Heart left ventricle (tissue), 16 donors: ENCODE results near the gene OAS2. TPM values are rescaled to one million over a fixed set of nuclear protein-coding genes. Genes with fewer than 3 reads are reported as not detected.

Source experiments
- ATAC-seq, 4 donors: fragments of 200-7000 bp; cut with Tn5 transposase; one replicate each; pipeline ENCODE4 v1.9.1; 2020 to 2022; ENCODE audit warnings: moderate library complexity in 4 of 4, mild to moderate bottlenecking in 3 of 4, moderate number of reproducible peaks in 1 of 4
- DNase-seq, 5 donors: peaks; one replicate each; pipeline ENCODE4 v3.0.0-alpha.2; 2020
- H3K27ac ChIP-seq, 12 donors: fragments of 200-600 bp; sonication (generic) in 4 of 12; one replicate each; pipeline versions ENCODE4 v1.5.0 to v1.8.0; 2016 to 2022; ENCODE audit warnings: mild to moderate bottlenecking in 2 of 12
- H3K27me3 ChIP-seq, 9 donors: fragments of 200-600 bp; sonication (generic) in 2 of 9; one replicate each; pipeline versions ENCODE4 v1.5.1 to v1.8.0; 2016 to 2022; ENCODE audit warnings: mild to moderate bottlenecking in 3 of 9
- H3K36me3 ChIP-seq, 9 donors: fragments of 200-600 bp; sonication (generic) in 2 of 9; one replicate each; pipeline versions ENCODE4 v1.5.0 to v1.8.0; 2018 to 2022; ENCODE audit warnings: mild to moderate bottlenecking in 2 of 9
- H3K4me1 ChIP-seq, 12 donors: fragments of 200-600 bp; sonication (generic) in 4 of 12; one replicate each; pipeline versions ENCODE4 v1.5.0 to v1.8.0; 2016 to 2022; ENCODE audit warnings: mild to moderate bottlenecking in 3 of 12
- H3K4me3 ChIP-seq, 12 donors: fragments of 200-600 bp; sonication (generic) in 4 of 12; one replicate each; pipeline versions ENCODE4 v1.5.0 to v1.8.0; 2017 to 2022; ENCODE audit warnings: mild to moderate bottlenecking in 9 of 12, moderate library complexity in 4 of 12
- H3K9me3 ChIP-seq, 12 donors: fragments of 200-600 bp; sonication (generic) in 4 of 12; one replicate each; pipeline versions ENCODE4 v1.5.0 to v1.8.0; 2016 to 2022; ENCODE audit warnings: mild to moderate bottlenecking in 1 of 12
- CTCF ChIP-seq, 12 donors: fragments of 200-600 bp; sonication (generic) in 4 of 12; IDR thresholded peaks; one replicate each; pipeline versions ENCODE4 v1.5.0 to v1.8.0; 2018 to 2022; ENCODE audit warnings: antibody characterized with exemption in 12 of 12, mild to moderate bottlenecking in 5 of 12
- POLR2A ChIP-seq, 2 donors: fragments of 450-650 bp; IDR thresholded peaks; one replicate each; pipeline ENCODE4 v1.6.1; 2017; ENCODE audit warnings: antibody characterized with exemption in 2 of 2, mild to moderate bottlenecking in 2 of 2, moderate library complexity in 2 of 2
- WGBS, 4 donors: extraction: QIAGEN DNeasy Blood & Tissue Kit in 2 of 4; methylation state at CpG; one replicate each; pipeline versions ENCODE4 v1.1.5 to v1.1.7; 2013 to 2018; 5-methylcytosine and 5-hydroxymethylcytosine counted together
- intact Hi-C, 10 donors: fragments of 100-400 bp; cut with DNase I; formaldehyde crosslinking; loops; one replicate each; pipeline versions ENCODE4 v1.11.1 to v1.14.2; 2022
- polyA plus RNA-seq, 2 donors: library from polyadenylated mRNA; stranded (reverse); fragments of 200-250 nt; gene quantifications; one replicate each; pipeline ENCODE4 v1.2.3, GENCODE V29; 2013
- total RNA-seq, 9 donors: library from RNA; depleted of rRNA in 2 of 9; stranded (reverse); fragments of >200 nt in 2 of 9; fragmentation: NEBNext Ultra II Directional in 3 of 9; extraction: Animal tissue kit (Norgen Biotek cat#: 25700) in 3 of 9; gene quantifications; one replicate each; pipeline versions ENCODE4 v1.1.0 to v1.2.4, GENCODE V29; 2016 to 2023
- donor health status: ischemic (EF 13 %, LVEDD 7.1; RV severe dilation, severe dysfunction).
- donor health status: healthy with polysubstance abuse.
- donor health status: DM: no; HTN: yes; CAD: no.
- donor health status: DM: no; HTN: no; CAD: no.
- donor health status: ischemic (EF 25% LVEDD 6.9; RV normal size, moderate dysfunction).
- donor health status: ischemic (EF 25% LVEDD 5.7; RV mildly dilated, moderate dysfunction).
- donor health status: healthy.
- donor health status: DM: yes; HTN: yes; CAD: no.
- donor health status: ischemic (EF 35%, LVEDD 5.7; RV mildly dilated, moderate dysfunction).
- donor health status: nonischemic (EF 11% LVEDD 7.7; RV severe dilation, severe dysfunction).
- donor health status: DM: yes; HTN: yes; CAD: no.
- donor health status: PGD.
- donor health status: ischemic (EF 29% LVEDD 5.4; RV normal size, mild dysfunction).
- donor health status: nonischemic (EF 23%, LVEDD 6.1; RV moderate dilation, normal function).

OAS2 gene
- total and polyA plus RNA-seq, 11 donors = 3.8 to 46.1 (median 7.3) TPM

- Histone ChIP-seq H3K4me1 (peaks cover 0 to 3% (median 0%) of the 10 kb centered on the region in 12 donors), H3K4me3 (no peak overlapping the region), H3K27me3 (peaks cover 0 to 10% (median 0%) of the 10 kb centered on the region in 9 donors), H3K9me3 (peaks cover 0 to under 1% (median 0%) of the 10 kb centered on the region in 12 donors), H3K27ac (no peak overlapping the region), H3K36me3 (peaks cover 0 to under 1% (median 0%) of the 10 kb centered on the region in 9 donors)
- DNase-seq (no peak), ATAC-seq (no peak)
- WGBS, 4 donors = 69 to 79% (median 75%) methylated on average over 5 of the region's 5 CpGs
- intact Hi-C loops = no loop called here
- TF ChIP-seq CTCF (IDR thresholded peaks at IDR 0.05) (no peak), POLR2A (IDR thresholded peaks at IDR 0.05) (no peak)
Measured at GRCh38 chr12:113016796-113017195, 38.5 kb downstream of the OAS2 start.

- peaks cover 0 to 3% (median 0%) of the 10 kb centered on the region in 12 donors for H3K4me1 ChIP-seq
- TF ChIP-seq CTCF (IDR thresholded peaks at IDR 0.05) = no peak
- no peak for TF ChIP-seq POLR2A (IDR thresholded peaks at IDR 0.05)
- no peaks in the 10 kb centered on the region for H3K36me3 ChIP-seq
- H3K27me3 ChIP-seq = peaks cover 0 to 10% (median 0%) of the 10 kb centered on the region in 9 donors
- 22 to 38% (median 26%) methylated on average over 4 of the region's 4 CpGs for WGBS, 4 donors
- no peak for DNase-seq
- ATAC-seq = no peak
- intact Hi-C loops = no loop called here
- no peak overlapping the region for H3K27ac ChIP-seq
- H3K4me3 ChIP-seq = no peak overlapping the region
- H3K9me3 ChIP-seq = no peaks in the 10 kb centered on the region
Measured at GRCh38 chr12:113019025-113019424, 40.7 kb downstream of the OAS2 start.

- DNase-seq (no peak), ATAC-seq (no peak)
- intact Hi-C loops = loop anchor here in 1 of 10 donors (5.0 kb wide), 1 partner anchor 119 kb away; no protein-coding TSS in a partner anchor
- H3K9me3 ChIP-seq = peaks cover 0 to 3% (median 0%) of the 10 kb centered on the region in 12 donors
- peaks cover 0 to 3% (median 0%) of the 10 kb centered on the region in 12 donors for H3K4me1 ChIP-seq
- H3K4me3 ChIP-seq = no peak overlapping the region
- TF ChIP-seq CTCF (IDR thresholded peaks at IDR 0.05) = no peak
- no peak for TF ChIP-seq POLR2A (IDR thresholded peaks at IDR 0.05)
- no peaks in the 10 kb centered on the region for H3K36me3 ChIP-seq
- 64 to 80% (median 67%) methylated on average over 1 of the region's 1 CpG for WGBS, 4 donors
- H3K27ac ChIP-seq = no peak overlapping the region
- peaks cover 0 to 6% (median 0%) of the 10 kb centered on the region in 9 donors for H3K27me3 ChIP-seq
Measured at GRCh38 chr12:113021500-113021899, 43.2 kb downstream of the OAS2 start.

GRCh38 chr12:113022563-113023297 lies 44.4 kb downstream of the OAS2 start:
- peaks cover 0 to 3% (median 0%) of the 10 kb centered on the region in 12 donors for H3K9me3 ChIP-seq
- peaks cover 0 to 3% (median 0%) of the 10 kb centered on the region in 12 donors for H3K4me1 ChIP-seq
- H3K27me3 ChIP-seq = peaks cover 0 to 4% (median 0%) of the 10 kb centered on the region in 9 donors
- no peak for TF ChIP-seq POLR2A (IDR thresholded peaks at IDR 0.05)
- no peak for TF ChIP-seq CTCF (IDR thresholded peaks at IDR 0.05)
- H3K4me3 ChIP-seq = no peak overlapping the region
- no peak overlapping the region for H3K27ac ChIP-seq
- WGBS, 4 donors = 86 to 88% (median 87%) methylated on average over 3 of the region's 3 CpGs
- ATAC-seq = no peak
- no peak for DNase-seq
- no peaks in the 10 kb centered on the region for H3K36me3 ChIP-seq
- intact Hi-C loops = loop anchor here in 1 of 10 donors (5.0 kb wide), 1 partner anchor 120 kb away; no protein-coding TSS in a partner anchor
